Brain pericyte (primary cell): ENCODE data around the gene TMEM132D.

Source experiments
- DNase-seq: peaks from one replicate; pipeline ENCODE4 v3.0.0-alpha.2; 2012; ENCODE audit warnings: low read depth, low spot score

TMEM132D gene

GRCh38 chr12:129351481-129351880, 552.3 kb downstream of the TMEM132D start:
- DNase-seq = no peak

GRCh38 chr12:129339336-129339735, 564.5 kb downstream of the TMEM132D start:
- no peak for DNase-seq

- DNase-seq = no peak
Observed at GRCh38 chr12:129337413-129337812, 566.4 kb downstream of the TMEM132D start.

- no peak for DNase-seq
Observed at GRCh38 chr12:129335773-129336172, 568.1 kb downstream of the TMEM132D start.

GRCh38 chr12:129332286-129332685, 571.5 kb downstream of the TMEM132D start:
- DNase-seq = no peak

- no peak for DNase-seq
Observed at GRCh38 chr12:129331356-129332085, 572.3 kb downstream of the TMEM132D start.

GRCh38 chr12:129328235-129328634, 575.6 kb downstream of the TMEM132D start:
- DNase-seq = no peak

GRCh38 chr12:129325566-129325965, 578.3 kb downstream of the TMEM132D start:
- no peak for DNase-seq

- no peak for DNase-seq
Observed at GRCh38 chr12:129312048-129312447, 591.8 kb downstream of the TMEM132D start.

- no peak for DNase-seq
Observed at GRCh38 chr12:129310346-129310745, 593.5 kb downstream of the TMEM132D start.

- DNase-seq = no peak
Observed at GRCh38 chr12:129305851-129306250, 598.0 kb downstream of the TMEM132D start.

- DNase-seq = no peak
Observed at GRCh38 chr12:129304529-129304928, 599.3 kb downstream of the TMEM132D start.

- DNase-seq = no peak
Observed at GRCh38 chr12:129300011-129300410, 603.8 kb downstream of the TMEM132D start.

GRCh38 chr12:129298921-129299320, 604.9 kb downstream of the TMEM132D start:
- no peak for DNase-seq

- DNase-seq = no peak
Observed at GRCh38 chr12:129296671-129297070, 607.2 kb downstream of the TMEM132D start.

GRCh38 chr12:129294868-129295267, 609.0 kb downstream of the TMEM132D start:
- DNase-seq = no peak

GRCh38 chr12:129279771-129280170, 624.1 kb downstream of the TMEM132D start:
- no peak for DNase-seq

GRCh38 chr12:129276361-129277060, 627.3 kb downstream of the TMEM132D start:
- DNase-seq = no peak

GRCh38 chr12:129269756-129270495, 633.9 kb downstream of the TMEM132D start:
- DNase-seq = no peak

- DNase-seq = no peak
Observed at GRCh38 chr12:129258781-129259318, 645.0 kb downstream of the TMEM132D start.

- no peak for DNase-seq
Observed at GRCh38 chr12:129257524-129257923, 646.3 kb downstream of the TMEM132D start.

GRCh38 chr12:129246630-129247029, 657.2 kb downstream of the TMEM132D start:
- no peak for DNase-seq
